Lung (tissue), 12 donors: Measurements from ENCODE around the gene ZNF578. TPM values are rescaled to one million over a fixed set of nuclear protein-coding genes. Genes with fewer than 3 reads are reported as not detected.

Source experiments
- ATAC-seq: fragments of 200-7000 bp; cut with Tn5 transposase; one replicate; pipeline ENCODE4 v1.9.1; 2020; ENCODE audit warnings: moderate number of reproducible peaks; ENCODE audit not compliant: insufficient read depth, low FRiP score
- DNase-seq, 3 donors: peaks; one replicate each; pipeline ENCODE4 v3.0.0-alpha.2; 2013 to 2017
- H3K27ac ChIP-seq, 2 donors: one replicate each; pipeline ENCODE4 v1.5.1; 2013; ENCODE audit warnings: mild to moderate bottlenecking in 2 of 2, moderate library complexity in 2 of 2, control low read depth in 1 of 2, inconsistent platforms in 1 of 2, low read depth in 1 of 2, low read length in 1 of 2
- H3K27me3 ChIP-seq, 3 donors: one replicate each; pipeline ENCODE4 v1.5.1; 2013; ENCODE audit warnings: low read length in 2 of 3; ENCODE audit not compliant: control insufficient read depth in 3 of 3, insufficient read depth in 3 of 3
- H3K36me3 ChIP-seq, 4 donors: one replicate each; pipeline ENCODE4 v1.5.1; 2013; ENCODE audit warnings: low read length in 4 of 4, mild to moderate bottlenecking in 1 of 4, moderate library complexity in 1 of 4; ENCODE audit not compliant: control insufficient read depth in 4 of 4, insufficient read depth in 4 of 4
- H3K4me1 ChIP-seq, 5 donors: one replicate each; pipeline ENCODE4 v1.5.1; 2013; ENCODE audit warnings: low read length in 5 of 5, mild to moderate bottlenecking in 2 of 5, moderate library complexity in 1 of 5; ENCODE audit not compliant: control insufficient read depth in 5 of 5, insufficient read depth in 5 of 5
- H3K4me3 ChIP-seq: one replicate; pipeline ENCODE4 v1.5.1; 2013; ENCODE audit warnings: mild to moderate bottlenecking, control low read depth, moderate library complexity
- H3K9ac ChIP-seq, 2 donors: one replicate each; pipeline ENCODE4 v1.5.1; 2013; ENCODE audit warnings: low read length in 2 of 2, control low read depth in 1 of 2; ENCODE audit not compliant: insufficient read depth in 1 of 2
- H3K9me3 ChIP-seq, 4 donors: one replicate each; pipeline ENCODE4 v1.5.1; 2013; ENCODE audit warnings: low read length in 3 of 4, mild to moderate bottlenecking in 1 of 4, moderate library complexity in 1 of 4; ENCODE audit not compliant: control insufficient read depth in 4 of 4, insufficient read depth in 3 of 4
- WGBS, 2 donors: extraction: QIAGEN DNeasy Blood & Tissue Kit; methylation state at CpG; one replicate each; pipeline ENCODE4 v1.1.7; 2013; 5-methylcytosine and 5-hydroxymethylcytosine counted together
- polyA plus RNA-seq, 2 donors: library from polyadenylated mRNA; stranded (reverse); fragments of 200-250 nt; gene quantifications; one replicate each; pipeline ENCODE4 v1.2.1, GENCODE V29; 2013
- total RNA-seq, 2 donors: library from RNA; depleted of rRNA in 1 of 2; stranded (reverse); fragments of >200 nt in 1 of 2; gene quantifications; one replicate each; pipeline ENCODE4 v1.2.1, GENCODE V29; 2014 to 2021
- TF ChIP-seq, protein P1 (sequence below): IDR thresholded peaks from 2 replicates; pipeline ENCODE4 v1.5.1; 2012; ENCODE audit warnings: mild to moderate bottlenecking; ENCODE audit errors: control extremely low read depth, extremely low read depth
- donor health status: control.
- donor health status: control.
- donor health status: Bipolar disorder and iron deficiency.
- donor health status: healthy.
- donor health status: DM: yes; HTN: yes; CAD: no.

The ZNF578 gene
- total and polyA plus RNA-seq, 4 donors, result 0.48 to 5.2 (median 1.6) TPM

DNA sequence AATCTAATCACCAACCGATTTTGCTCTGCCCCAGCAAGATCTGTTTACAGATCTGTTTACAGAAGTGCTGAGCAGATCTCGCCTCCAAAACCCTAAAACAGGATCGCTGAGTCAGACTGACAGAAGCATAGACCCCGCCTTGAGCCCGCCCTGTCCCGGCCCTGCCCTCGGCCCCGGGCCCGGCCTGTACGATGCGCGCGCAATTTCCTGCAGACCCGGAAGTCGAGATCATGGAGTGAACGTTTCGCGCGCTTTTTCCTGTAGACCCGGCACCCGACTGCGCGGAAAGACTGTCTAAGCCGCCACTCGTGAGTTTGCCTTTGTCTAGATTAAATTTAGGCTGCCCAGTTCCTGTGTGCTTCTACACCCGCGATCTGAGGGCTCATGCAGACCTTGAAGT, 24.4 kb upstream of the ZNF578 start, which contains the start of gene ZNF534:
ZNF534 (plus strand) TSS at position 212 of the 400 bp plus-strand sequence. CDS start 2,327 bp downstream, outside the sequence.
- Histone ChIP-seq H3K4me3 (no peak within 1 kb of the TSS), H3K9ac (no peak within 1 kb of the TSS), H3K27me3 (no peaks in the 10 kb centered on the region), H3K4me1 (no peaks in the 10 kb centered on the region), H3K27ac (no peak within 1 kb of the TSS), H3K9me3 (peaks cover 0 to 52% (median 5%) of the 10 kb centered on the region in 4 donors), H3K36me3 (peaks cover 0 to 2% (median 0%) of the 10 kb centered on the region in 4 donors)
- DNase-seq, result no peak
- TF ChIP-seq, protein P1, sequence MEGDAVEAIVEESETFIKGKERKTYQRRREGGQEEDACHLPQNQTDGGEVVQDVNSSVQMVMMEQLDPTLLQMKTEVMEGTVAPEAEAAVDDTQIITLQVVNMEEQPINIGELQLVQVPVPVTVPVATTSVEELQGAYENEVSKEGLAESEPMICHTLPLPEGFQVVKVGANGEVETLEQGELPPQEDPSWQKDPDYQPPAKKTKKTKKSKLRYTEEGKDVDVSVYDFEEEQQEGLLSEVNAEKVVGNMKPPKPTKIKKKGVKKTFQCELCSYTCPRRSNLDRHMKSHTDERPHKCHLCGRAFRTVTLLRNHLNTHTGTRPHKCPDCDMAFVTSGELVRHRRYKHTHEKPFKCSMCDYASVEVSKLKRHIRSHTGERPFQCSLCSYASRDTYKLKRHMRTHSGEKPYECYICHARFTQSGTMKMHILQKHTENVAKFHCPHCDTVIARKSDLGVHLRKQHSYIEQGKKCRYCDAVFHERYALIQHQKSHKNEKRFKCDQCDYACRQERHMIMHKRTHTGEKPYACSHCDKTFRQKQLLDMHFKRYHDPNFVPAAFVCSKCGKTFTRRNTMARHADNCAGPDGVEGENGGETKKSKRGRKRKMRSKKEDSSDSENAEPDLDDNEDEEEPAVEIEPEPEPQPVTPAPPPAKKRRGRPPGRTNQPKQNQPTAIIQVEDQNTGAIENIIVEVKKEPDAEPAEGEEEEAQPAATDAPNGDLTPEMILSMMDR, result no peak
- 61 to 71% methylated on average over 27 of the region's 27 CpGs for WGBS, 2 donors
- ATAC-seq, result no peak

DNA sequence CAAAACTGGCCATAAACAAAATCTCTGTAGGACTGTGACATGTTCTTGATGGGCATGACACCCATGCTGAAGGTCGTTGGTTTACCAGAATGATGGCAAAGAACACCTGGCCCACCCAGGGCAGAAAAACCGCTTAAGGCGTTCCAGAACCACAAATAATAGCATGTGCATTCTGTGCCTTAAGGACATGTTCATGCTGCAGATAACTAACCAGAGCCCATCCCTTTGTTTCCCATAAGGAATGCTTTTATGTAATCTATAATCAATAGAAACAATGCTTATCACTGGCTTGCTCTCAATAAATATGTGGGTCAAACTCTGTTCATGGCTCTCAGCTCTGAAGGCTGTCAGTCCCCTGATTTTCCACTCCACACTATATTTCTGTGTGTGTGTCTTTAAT, 11.2 kb upstream of the ZNF578 start:
- 73 to 84% methylated on average over 3 of the region's 3 CpGs for WGBS, 2 donors
- Histone ChIP-seq H3K9ac (no peak overlapping the region), H3K9me3 (peaks cover 1 to 32% (median 10%) of the 10 kb centered on the region in 4 donors), H3K4me3 (no peak overlapping the region), H3K4me1 (no peaks in the 10 kb centered on the region), H3K27ac (no peak overlapping the region), H3K36me3 (no peaks in the 10 kb centered on the region), H3K27me3 (no peaks in the 10 kb centered on the region)
- DNase-seq, result no peak
- TF ChIP-seq, protein P1, result no peak
- ATAC-seq, result no peak

DNA sequence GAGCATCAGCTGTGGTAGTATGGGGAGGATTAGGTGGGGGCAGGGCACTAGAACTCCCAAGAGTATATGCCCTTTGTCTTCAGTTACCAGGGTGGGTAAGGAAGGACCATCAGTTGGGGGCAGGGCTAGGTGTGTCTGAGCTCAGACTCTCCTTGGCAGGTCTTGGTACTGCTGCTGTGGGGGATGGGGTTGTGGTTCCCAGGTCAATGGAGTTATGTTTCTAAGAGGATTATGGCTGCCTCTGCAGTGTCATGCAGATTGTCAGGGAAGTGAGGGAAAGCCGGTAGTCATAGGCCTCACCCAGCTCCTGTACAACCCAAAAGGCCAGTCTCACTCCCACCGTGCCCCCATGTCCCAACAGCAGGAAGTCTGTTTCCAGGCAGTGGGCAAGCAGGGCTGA, 8.8 kb upstream of the ZNF578 start:
- WGBS, 2 donors, result 40% methylated on average over 2 of the region's 2 CpGs
- no peaks in the 10 kb centered on the region for H3K27me3 ChIP-seq
- TF ChIP-seq, protein P1, result no peak
- H3K4me1 ChIP-seq, result no peaks in the 10 kb centered on the region
- peaks cover 0 to 28% (median 7%) of the 10 kb centered on the region in 4 donors for H3K9me3 ChIP-seq
- no peak overlapping the region for H3K4me3 ChIP-seq
- no peak overlapping the region for H3K27ac ChIP-seq
- DNase-seq (no peak), ATAC-seq (no peak)
- H3K36me3 ChIP-seq, result no peaks in the 10 kb centered on the region
- no peak overlapping the region for H3K9ac ChIP-seq

DNA sequence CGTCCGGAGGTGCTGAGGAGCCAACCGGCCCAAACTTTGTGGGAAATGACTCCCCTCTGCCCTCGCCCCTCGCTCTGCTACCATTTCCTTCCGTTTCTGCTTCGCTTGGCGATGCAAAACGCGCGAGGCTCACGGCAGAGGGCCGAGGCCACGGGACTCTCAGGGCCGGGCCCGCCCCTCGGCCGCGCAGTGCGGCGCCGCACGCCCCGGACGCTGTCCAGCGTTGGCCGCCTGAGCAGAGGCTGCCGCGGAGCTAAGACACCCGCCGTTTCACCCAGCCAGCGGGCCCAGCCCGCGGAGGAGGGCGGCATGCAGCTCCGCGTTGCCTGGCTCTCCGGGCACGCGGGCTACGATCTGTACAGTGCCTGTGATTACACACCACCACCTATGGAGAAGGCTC, 2.1 kb upstream of the ZNF578 start:
- Histone ChIP-seq H3K9ac (no peak overlapping the region), H3K36me3 (peaks cover 0 to 13% (median 2%) of the 10 kb centered on the region in 4 donors), H3K27me3 (peaks cover 0 to 3% (median 0%) of the 10 kb centered on the region in 3 donors), H3K27ac (no peak overlapping the region), H3K9me3 (peaks cover 4 to 40% (median 15%) of the 10 kb centered on the region in 4 donors), H3K4me3 (no peak overlapping the region), H3K4me1 (peaks cover 0 to 4% (median 0%) of the 10 kb centered on the region in 5 donors)
- 23 to 39% methylated on average over 41 of the region's 41 CpGs for WGBS, 2 donors
- ATAC-seq (no peak), DNase-seq (peak in 1 of 3 donors; percentile 6)
- TF ChIP-seq, protein P1, result no peak
